Activated CD4-positive, alpha-beta T cell treated with anti-CD3 and anti-CD28 coated beads, Interleukin-2, amount 50 U/mL, for 24 hours (primary cell): Measurements from ENCODE around the gene DPP9.
A peak's percentile ranks its signal among the peaks of the same experiment; 100 is the strongest.

Experiments used
- DNase-seq, 2 donors: peaks; one replicate each; pipeline ENCODE4 v3.0.0-alpha.2; 2020; ENCODE audit warnings: low read depth in 1 of 2, low spot score in 1 of 2

DPP9 gene

DNA sequence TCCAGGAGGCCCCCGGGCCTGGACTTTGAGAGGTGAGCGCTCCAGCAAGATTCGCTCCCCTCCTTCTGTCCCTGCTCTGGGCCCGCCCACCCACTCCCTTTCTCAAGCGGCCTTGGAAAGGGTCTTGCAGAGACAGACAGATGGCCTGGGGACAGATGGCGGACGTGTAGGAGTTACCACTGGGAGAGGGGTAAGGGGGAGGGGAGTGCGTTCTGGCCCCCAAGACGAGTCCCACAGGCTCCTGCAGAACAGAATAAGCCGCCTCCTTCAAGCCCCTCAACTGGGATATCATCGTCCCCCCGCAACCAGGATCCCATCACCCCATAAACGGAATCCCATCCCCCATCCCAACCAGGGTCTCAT, 87.9 kb downstream of the DPP9 start:
- no peak for DNase-seq

DNA sequence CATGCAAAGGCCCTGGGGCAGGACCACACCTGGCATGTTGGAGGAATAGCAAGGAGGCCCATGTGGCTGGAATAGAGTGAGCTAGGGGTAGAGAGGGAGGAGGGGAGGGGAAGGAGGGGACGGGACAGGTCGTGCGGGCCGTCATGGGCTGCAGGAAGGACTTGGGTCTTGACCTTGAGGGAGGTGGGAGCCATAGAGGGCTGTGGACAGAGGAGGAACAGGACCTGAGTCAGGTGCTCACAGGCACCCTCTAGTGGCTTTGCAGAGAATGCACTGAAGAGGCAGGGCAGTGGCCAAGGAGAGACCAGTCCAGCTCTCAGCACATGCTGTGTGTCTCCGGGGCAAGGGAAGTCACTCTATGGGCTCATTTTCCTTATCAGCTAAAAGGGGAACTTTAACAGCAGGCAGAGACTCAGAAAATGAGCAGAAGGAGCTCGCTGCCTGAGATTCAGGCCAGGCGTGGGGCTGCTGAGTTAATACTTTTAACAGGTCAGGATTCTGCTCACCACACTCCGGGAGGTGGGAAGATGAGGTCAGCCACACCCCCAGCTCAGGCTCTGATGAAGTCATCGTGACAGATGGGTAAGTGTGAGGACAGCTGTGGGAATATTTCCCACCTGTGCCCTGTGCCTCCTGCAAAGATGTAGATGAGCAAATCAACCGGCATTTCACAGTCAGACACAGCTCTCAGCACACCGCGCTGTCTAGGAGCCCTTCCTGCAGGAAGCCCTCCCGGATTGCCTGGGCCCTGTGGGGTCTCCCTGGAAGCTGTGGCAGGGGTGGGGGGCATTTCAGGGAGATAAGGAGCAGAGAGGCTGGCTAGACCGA, 90.3 kb downstream of the DPP9 start:
- peak in 1 of 2 donors; percentile 21 for DNase-seq
